WI38 (cell line): ENCODE measurements around the gene EXPH5.
"Not testable (repeated sequence)": the region's sequence is repeated elsewhere in the genome, so short reads cannot be mapped to it uniquely, and the experiment has no call there.

Experiments
- H3K4me3 ChIP-seq: 2 replicates; pipeline ENCODE4 v1.5.1; 2011; ENCODE audit warnings: low read depth, mild to moderate bottlenecking, control low read depth, low read length
- CTCF ChIP-seq: IDR thresholded peaks from 2 replicates; pipeline ENCODE4 v1.5.1; 2012; ENCODE audit warnings: low read depth, mild to moderate bottlenecking, control low read depth, low read length

EXPH5 gene

GRCh38 chr11:108589136-108589535 is 4.4 kb downstream of the EXPH5 start:
- no peak for TF ChIP-seq CTCF
- no peak overlapping the region for H3K4me3 ChIP-seq

- no peak overlapping the region for H3K4me3 ChIP-seq
- no peak for TF ChIP-seq CTCF
These were observed 5.3 kb downstream of the EXPH5 start for GRCh38 chr11:108588287-108588686.

GRCh38 chr11:108587109-108587508 is 6.5 kb downstream of the EXPH5 start:
- no peak overlapping the region for H3K4me3 ChIP-seq
- no peak for TF ChIP-seq CTCF

- no peak for TF ChIP-seq CTCF
- H3K4me3 ChIP-seq, result no peak overlapping the region
These were observed 7.0 kb downstream of the EXPH5 start for GRCh38 chr11:108586600-108586999.

GRCh38 chr11:108586185-108586584 is 7.4 kb downstream of the EXPH5 start:
- not testable (repeated sequence) for H3K4me3 ChIP-seq

- no peak for TF ChIP-seq CTCF
- no peak overlapping the region for H3K4me3 ChIP-seq
These were observed 8.6 kb downstream of the EXPH5 start for GRCh38 chr11:108584973-108585372.

- H3K4me3 ChIP-seq, result no peak overlapping the region
- no peak for TF ChIP-seq CTCF
These were observed 12.9 kb downstream of the EXPH5 start for GRCh38 chr11:108580645-108581044.

- no peak overlapping the region for H3K4me3 ChIP-seq
- no peak for TF ChIP-seq CTCF
These were observed 13.5 kb downstream of the EXPH5 start for GRCh38 chr11:108580043-108580442.
